GM21360 (cell line): ENCODE results near the gene DCTPP1.
A peak's percentile ranks its signal among the peaks of the same experiment; 100 is the strongest.
"Not testable (repeated sequence)": the region's sequence is repeated elsewhere in the genome, so short reads cannot be mapped to it uniquely, and the experiment has no call there.

Experiments
- ATAC-seq: cut with Tn5 transposase; IDR thresholded peaks from one replicate; pipeline ENCODE4 v1.9.1; 2021; ENCODE audit warnings: mild to moderate bottlenecking, moderate library complexity; ENCODE audit not compliant: unreplicated experiment

The DCTPP1 gene

DNA sequence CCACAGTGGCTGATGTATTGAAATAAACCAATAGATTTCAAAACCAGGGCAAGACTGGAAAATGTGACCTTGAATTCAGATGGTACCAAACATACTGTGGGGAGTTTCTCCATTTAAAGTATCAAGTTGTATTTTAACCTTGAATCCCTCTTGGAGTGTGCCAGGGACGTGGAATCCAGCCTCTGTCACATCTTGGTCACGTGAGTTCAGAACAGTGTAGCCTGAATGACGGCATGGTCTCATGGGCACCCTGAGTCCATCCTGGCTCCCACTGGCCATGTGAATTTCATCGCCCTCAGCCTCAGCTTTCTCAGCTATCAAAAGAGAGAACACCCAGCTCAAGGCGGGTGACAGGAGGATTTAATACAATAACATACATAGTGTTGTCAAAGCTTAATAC is 15.7 kb downstream of the DCTPP1 start:
- no peak for ATAC-seq

GRCh38 chr16:30413112-30413806 is 16.6 kb downstream of the DCTPP1 start:
- no peak for ATAC-seq

GRCh38 chr16:30409125-30410060 is 20.4 kb downstream of the DCTPP1 start:
- no peak for ATAC-seq

GRCh38 chr16:30407804-30408534 is 21.9 kb downstream of the DCTPP1 start:
- ATAC-seq: no peak

DNA sequence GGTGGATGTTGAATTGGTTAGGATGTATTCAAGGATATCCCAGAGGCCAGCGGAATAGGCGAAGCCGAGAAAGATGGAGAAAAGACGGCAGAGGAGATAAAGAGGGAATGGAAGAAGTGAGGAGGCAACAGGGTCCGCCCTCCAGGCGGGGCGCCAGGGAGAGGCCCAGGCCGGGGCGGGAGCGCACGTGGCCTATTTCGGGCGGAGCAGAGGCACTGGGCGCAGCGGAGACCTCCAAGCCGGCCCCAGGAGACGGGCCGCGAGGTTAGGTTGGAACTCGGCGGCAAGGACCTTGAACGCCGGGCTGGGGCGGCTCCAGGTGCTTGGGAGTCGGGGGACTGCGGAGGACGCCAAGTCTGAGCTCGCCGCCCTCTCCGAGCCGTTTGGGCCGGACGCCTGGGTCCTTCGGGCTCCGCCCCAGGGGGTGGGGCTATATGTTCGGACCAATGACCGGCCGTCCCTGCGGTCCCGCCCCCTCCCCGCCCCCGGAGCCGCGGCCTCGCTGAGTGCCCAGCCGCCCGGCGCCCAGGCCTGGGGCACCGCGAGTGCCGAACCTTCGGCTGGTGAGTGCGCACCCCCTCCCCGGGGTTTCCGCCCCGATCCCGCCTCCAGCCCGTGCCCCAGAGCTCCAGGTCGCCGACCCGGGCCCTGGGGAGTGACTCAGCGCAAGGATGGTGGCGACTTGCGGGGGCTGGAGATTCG is 22.6 kb downstream of the DCTPP1 start, which contains the start of gene ZNF771:
Gene ZNF771, plus strand, starts transcription at position 505 of the 702 bp plus-strand sequence. CDS start 448 bp downstream, outside the sequence.
- peak; percentile 71 for ATAC-seq

- no peak for ATAC-seq
Measured at GRCh38 chr16:30406795-30407101, 23.1 kb downstream of the DCTPP1 start.

DNA sequence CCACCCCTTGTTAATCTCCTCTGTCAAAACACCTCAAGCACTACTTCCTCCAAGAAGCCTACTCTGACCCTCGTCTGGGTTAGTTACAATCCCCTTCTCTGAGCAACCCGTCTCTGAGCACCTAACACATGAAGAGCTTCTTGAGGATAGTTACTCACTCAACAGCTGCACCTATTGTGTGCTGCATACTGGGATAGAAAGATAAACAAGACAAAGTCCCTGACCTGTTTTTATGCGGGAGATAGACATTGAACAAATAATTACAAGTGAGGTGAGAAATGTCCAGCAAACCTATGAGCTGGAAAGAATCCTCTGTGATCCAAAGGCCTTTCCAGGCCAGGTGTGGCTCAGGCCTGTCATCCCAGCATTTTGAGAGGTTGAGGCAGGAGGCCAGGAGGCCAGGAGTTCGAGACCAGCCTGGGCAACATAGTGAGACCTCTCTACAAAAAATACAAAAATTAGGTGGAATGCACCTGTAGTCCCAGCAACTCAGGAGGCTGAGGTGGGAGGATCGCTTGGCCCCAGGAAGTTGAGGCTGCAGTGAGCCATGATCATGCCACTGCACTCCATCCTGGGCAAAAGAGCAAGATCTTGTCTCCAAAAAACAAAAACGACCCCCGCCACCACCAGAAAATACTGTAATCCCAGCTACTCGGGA is 27.9 kb downstream of the DCTPP1 start:
- ATAC-seq: no peak

DNA sequence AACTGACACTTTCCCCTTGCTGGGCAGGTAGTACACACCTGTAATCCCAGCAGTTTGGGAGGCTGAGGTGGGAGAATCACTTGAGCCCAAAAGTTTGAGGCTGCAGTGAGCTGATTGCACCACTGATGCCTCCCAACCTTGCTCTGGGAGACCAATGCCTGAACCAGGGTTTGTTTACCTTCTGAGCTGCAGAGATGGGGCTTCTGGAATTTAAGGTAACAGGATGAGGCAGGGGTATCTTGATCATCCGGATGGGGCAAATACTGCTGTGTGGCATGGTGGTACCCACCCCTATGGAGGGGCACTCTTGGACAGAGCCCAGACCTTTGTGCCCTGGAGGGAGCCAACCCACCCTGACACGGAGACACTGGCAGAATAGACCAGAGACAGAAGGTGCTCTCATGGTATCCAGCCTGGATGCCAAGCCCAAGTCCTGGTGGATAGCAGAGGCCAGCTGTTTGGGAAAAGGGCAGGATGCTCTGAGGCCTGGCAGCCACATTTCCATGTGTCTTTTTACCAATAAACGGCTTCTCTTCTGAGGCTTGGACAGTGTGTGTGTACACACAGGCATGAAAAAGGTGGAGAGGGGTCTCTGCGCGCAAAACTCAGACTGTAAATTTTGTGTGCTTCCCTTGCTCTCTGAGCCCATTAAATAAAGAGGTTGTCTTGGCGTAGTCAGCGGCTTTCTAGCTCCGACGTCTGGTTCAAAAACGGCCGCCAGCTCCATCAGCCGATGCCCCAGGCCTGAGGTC is 30.2 kb downstream of the DCTPP1 start:
- ATAC-seq: no peak

GRCh38 chr16:30398661-30399434 is 31.0 kb downstream of the DCTPP1 start:
- no peak for ATAC-seq

DNA sequence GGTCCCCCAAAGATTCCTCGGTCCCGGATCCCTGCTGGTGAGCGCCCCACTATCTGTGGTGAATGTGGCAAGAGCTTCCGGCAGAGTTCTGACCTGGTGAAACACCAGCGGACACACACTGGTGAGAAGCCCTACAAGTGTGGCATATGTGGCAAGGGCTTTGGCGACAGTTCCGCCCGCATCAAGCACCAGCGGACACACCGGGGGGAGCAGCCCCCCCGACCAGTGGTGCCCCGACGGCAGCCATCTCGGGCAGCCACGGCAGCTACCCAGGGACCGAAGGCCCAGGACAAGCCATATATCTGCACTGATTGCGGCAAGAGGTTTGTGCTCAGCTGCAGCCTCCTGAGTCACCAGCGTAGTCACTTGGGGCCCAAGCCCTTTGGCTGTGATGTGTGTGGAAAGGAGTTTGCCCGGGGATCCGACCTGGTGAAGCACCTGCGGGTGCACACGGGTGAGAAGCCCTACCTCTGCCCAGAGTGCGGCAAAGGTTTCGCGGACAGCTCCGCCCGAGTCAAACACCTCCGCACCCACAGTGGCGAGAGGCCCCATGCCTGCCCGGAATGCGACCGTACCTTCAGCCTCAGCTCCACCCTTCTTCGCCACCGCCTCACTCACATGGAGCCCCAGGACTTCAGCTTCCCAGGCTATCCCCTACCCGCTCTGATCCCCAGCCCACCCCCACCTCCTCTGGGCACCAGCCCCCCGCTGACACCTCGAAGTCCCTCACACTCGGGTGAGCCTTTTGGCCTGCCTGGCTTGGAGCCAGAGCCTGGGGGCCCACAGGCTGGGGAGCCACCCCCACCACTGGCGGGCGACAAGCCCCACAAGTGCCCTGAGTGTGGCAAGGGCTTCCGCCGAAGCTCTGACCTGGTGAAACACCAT is 31.8 kb downstream of the DCTPP1 start:
- no peak for ATAC-seq

- ATAC-seq: no peak
Measured at GRCh38 chr16:30397056-30397455, 32.8 kb downstream of the DCTPP1 start.

GRCh38 chr16:30396627-30397026 is 33.2 kb downstream of the DCTPP1 start:
- not testable (repeated sequence) for ATAC-seq

- ATAC-seq: no peak
Measured at GRCh38 chr16:30395992-30396585, 33.7 kb downstream of the DCTPP1 start.

- ATAC-seq: no peak
Measured at GRCh38 chr16:30395155-30395991, 34.5 kb downstream of the DCTPP1 start, which contains the start of gene ZNF48. TSS of gene ZNF48 (plus strand) at chr16:30395420. CDS start at chr16:30395795, 375 bp downstream.

DNA sequence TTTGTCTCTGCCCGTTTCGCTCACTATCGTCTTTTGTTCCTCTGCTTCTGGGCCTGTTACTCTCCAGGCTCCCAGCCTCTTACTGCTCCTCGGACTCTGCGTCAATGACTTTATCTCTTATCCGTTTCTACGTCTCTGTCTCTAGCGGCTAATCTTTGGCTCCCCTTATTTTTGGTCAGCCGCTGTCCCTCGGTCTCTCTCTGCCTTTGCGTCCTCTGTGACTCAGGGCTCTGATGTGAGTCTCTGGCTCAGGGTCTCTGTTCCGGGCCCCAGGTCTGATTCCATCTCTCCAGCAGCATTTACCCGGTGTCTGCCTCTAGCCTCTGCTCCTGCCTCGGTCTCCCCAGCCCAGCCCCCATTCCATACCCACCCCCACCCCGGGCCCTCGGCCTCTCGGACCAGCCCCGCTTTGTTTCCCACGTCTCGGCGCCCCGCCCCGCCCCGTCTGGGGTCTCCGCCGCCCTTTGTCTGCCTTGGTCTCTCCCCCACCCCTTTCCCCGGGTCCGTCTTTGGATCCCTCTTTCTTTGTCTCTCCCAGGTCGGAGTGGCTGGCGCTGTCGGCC is 35.2 kb downstream of the DCTPP1 start:
- no peak for ATAC-seq

DNA sequence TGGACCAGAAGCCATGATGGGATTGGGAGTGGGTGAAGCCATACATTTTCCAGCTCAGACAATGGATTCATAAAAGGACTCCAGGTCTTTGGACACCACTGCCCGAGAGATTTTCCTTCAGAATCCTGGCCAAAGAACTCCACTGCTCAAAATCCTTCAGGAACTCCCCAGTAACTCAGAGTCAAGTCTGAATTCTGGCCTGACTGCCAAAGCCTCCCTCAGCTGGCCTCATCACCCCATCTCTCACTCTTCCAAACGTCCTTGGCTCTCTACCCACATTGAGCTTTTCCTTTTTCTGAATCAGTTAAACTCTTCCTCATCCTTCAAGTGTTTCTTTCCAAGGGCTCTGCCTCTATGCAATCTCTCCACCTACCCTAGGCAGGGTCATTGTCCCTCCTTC is 46.3 kb downstream of the DCTPP1 start:
- ATAC-seq: no peak
